ENCODE data around the gene GBGT1. TPM values are rescaled to one million over a fixed set of nuclear protein-coding genes. Genes with fewer than 3 reads are reported as not detected.

Gene GBGT1
- total and polyA plus RNA-seq, 9 of the 15 experiments (the other 6 are each of a cell fraction or from before 2014, with no cell fraction given) = 0.55 to 25.8 (median 13.7) TPM

DNA sequence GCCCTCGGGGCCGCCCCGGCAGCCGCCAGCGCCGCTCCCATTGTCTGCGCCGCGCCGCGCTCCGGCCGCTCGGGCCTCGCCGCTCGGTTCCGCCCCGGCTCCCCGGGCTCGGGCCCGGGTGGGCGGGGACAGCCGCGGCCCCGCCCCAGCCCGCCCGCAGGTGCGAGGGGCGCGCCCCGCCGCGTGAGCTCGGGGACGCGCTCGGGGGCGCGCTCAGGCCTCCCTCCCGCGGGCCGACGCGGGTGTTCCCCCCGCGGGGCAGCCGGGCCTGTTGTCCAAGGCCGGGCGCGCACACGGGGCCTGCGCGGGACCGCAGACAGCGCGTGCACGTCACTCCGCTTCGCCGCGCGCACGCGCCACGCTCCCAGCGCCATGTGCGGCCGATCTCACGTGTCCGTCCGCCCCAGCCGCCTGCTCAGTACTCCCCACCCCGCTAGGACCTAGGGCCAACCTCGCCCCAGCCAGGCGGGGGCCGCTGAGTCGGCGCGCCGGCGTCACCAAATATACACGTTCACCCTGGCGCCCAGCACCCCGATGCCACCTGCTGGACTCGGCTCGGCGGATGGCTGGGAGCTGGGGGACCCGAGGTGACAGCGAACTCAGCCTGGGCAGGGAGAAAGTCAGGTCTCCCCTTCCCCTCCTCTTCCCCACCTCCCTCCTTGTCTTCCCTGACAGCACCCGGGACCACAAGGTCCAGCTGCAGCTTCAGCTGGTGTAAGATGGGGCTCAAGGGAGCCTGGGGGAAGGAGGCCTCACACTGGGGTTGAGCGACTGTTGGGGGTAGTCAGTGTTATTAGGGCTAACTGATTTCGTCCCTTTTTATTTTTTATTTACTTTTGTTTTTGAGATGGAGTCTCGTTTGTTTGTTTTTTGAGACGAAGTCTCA is 14.3 kb downstream of the GBGT1 start (continued):
- TF ChIP-seq, protein P1, sequence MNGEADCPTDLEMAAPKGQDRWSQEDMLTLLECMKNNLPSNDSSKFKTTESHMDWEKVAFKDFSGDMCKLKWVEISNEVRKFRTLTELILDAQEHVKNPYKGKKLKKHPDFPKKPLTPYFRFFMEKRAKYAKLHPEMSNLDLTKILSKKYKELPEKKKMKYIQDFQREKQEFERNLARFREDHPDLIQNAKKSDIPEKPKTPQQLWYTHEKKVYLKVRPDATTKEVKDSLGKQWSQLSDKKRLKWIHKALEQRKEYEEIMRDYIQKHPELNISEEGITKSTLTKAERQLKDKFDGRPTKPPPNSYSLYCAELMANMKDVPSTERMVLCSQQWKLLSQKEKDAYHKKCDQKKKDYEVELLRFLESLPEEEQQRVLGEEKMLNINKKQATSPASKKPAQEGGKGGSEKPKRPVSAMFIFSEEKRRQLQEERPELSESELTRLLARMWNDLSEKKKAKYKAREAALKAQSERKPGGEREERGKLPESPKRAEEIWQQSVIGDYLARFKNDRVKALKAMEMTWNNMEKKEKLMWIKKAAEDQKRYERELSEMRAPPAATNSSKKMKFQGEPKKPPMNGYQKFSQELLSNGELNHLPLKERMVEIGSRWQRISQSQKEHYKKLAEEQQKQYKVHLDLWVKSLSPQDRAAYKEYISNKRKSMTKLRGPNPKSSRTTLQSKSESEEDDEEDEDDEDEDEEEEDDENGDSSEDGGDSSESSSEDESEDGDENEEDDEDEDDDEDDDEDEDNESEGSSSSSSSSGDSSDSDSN (IDR thresholded peaks at IDR 0.05; ENCODE audit: borderline replicate concordance in 1 of 2, low read depth in 2 of 2, low read length in 2 of 2) = 0 out of 4 replicates have a peak, but pooled peaks of 1 of the 2 experiments have one; percentile 57
- TF ChIP-seq DMBX1 (CRISPR knock-in tag; IDR thresholded peaks at IDR 0.05; ENCODE audit: borderline replicate concordance) = peak; percentile 97
- TF ChIP-seq ZNF436 (CRISPR knock-in tag; IDR thresholded peaks at IDR 0.05) = no peak
- TF ChIP-seq CBX1 (IDR thresholded peaks at IDR 0.05; ENCODE audit: low read depth) = peak; percentile 65; the same call in 1 of the 2 replicates
- no peak for TF ChIP-seq POLR2AphosphoS2 (IDR thresholded peaks at IDR 0.05; ENCODE audit: low read length)
- no peak for TF ChIP-seq CCAR2 (IDR thresholded peaks at IDR 0.05; ENCODE audit: low read depth, low read length)
- peak; percentile 96 for TF ChIP-seq ZNF175 (CRISPR knock-in tag; IDR thresholded peaks at IDR 0.05; ENCODE audit: low read depth)
- no peak for TF ChIP-seq MCM5 (IDR thresholded peaks at IDR 0.05; ENCODE audit: low read depth)
- no peak for TF ChIP-seq HINFP (tag; conservative IDR thresholded peaks at IDR 0.05; ENCODE audit: low read depth)
- TF ChIP-seq PRPF4 (IDR thresholded peaks at IDR 0.05; ENCODE audit: insufficient read depth, low read depth, low read length, poor library complexity, severe bottlenecking) = no peak
- no peak for TF ChIP-seq NR2C1 (IDR thresholded peaks at IDR 0.05)
- no peak for TF ChIP-seq NR2C1 (tag; IDR thresholded peaks at IDR 0.05)
- TF ChIP-seq POLR3G (IDR thresholded peaks at IDR 0.05; ENCODE audit: extremely low read depth, insufficient read length, insufficient replicate concordance) = no peak
- TF ChIP-seq ZNF217 (CRISPR knock-in tag; IDR thresholded peaks at IDR 0.05) = no peak
- TF ChIP-seq, protein P2, sequence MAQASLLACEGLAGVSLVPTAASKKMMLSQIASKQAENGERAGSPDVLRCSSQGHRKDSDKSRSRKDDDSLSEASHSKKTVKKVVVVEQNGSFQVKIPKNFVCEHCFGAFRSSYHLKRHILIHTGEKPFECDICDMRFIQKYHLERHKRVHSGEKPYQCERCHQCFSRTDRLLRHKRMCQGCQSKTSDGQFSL (CRISPR knock-in tag; IDR thresholded peaks at IDR 0.05) = no peak
- TF ChIP-seq, protein P2 (tag; IDR thresholded peaks at IDR 0.05) = no peak
- TF ChIP-seq ZNF3 (CRISPR knock-in tag; IDR thresholded peaks at IDR 0.05) = no peak
- no peak for TF ChIP-seq MYBL2 (IDR thresholded peaks at IDR 0.05; ENCODE audit: low read depth)
- TF ChIP-seq MYBL2 (CRISPR knock-in tag; IDR thresholded peaks at IDR 0.05; ENCODE audit: borderline replicate concordance) = no peak
- TF ChIP-seq CHCHD3 (CRISPR knock-in tag; IDR thresholded peaks at IDR 0.05) = peak; percentile 72; the same call in 1 of the 2 replicates

All from K562 (cell line).